ENCODE measurements around the gene ABCG1. TPM values are rescaled to one million over a fixed set of nuclear protein-coding genes. Genes with fewer than 3 reads are reported as not detected.

Gene ABCG1
- total RNA-seq, 4 donors from 2014 or later, result 16.1 to 25.9 (median 20.0) TPM

DNA sequence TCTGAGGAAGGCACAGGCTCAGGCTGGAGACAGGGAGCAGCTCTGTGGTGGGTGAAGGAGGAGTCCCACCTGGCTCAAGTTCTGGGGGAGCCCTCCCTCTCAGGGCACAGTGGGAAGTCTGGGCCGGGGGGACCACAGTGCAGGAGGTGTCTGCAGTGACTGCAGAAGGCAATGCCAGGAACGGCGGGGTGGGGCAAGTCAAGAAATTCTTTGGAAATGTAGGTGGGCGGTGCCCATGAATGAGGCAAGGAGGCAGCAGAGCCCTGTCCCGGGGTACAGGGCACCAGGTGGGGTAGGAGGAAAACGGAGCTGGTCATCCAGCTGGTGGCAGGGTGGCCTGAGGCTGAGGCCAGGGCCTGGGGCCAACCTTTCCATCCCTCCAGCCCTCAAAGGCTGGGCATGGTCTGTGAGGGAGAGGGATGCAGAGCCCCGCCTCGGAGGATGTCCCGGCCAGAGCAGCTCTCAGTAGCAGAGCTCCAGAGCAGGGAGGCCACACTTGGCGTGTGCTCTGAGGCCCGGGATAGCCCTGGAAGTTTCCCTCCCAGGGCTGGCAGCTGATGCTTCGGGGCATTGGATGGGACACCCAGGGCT lies 91.6 kb downstream of the ABCG1 start:
- peaks cover 11 to 14% (median 13%) of the 10 kb centered on the region in 4 donors for H3K4me1 ChIP-seq
- DNase-seq (ENCODE audit: extremely low spot score), result no peak
- H3K36me3 ChIP-seq, result no peaks in the 10 kb centered on the region
- no peak overlapping the region for H3K4me3 ChIP-seq
- no peak overlapping the region for H3K27ac ChIP-seq (replicated peaks in 1 of 4)
- 83% methylated on average over 10 of the region's 12 CpGs for WGBS
- peaks cover 0 to 55% (median 12%) of the 10 kb centered on the region in 4 donors for H3K27me3 ChIP-seq
- TF ChIP-seq, protein P1, sequence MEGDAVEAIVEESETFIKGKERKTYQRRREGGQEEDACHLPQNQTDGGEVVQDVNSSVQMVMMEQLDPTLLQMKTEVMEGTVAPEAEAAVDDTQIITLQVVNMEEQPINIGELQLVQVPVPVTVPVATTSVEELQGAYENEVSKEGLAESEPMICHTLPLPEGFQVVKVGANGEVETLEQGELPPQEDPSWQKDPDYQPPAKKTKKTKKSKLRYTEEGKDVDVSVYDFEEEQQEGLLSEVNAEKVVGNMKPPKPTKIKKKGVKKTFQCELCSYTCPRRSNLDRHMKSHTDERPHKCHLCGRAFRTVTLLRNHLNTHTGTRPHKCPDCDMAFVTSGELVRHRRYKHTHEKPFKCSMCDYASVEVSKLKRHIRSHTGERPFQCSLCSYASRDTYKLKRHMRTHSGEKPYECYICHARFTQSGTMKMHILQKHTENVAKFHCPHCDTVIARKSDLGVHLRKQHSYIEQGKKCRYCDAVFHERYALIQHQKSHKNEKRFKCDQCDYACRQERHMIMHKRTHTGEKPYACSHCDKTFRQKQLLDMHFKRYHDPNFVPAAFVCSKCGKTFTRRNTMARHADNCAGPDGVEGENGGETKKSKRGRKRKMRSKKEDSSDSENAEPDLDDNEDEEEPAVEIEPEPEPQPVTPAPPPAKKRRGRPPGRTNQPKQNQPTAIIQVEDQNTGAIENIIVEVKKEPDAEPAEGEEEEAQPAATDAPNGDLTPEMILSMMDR (IDR thresholded peaks at IDR 0.05), result no peak
- TF ChIP-seq POLR2AphosphoS5 (IDR thresholded peaks at IDR 0.05) (no peak), EP300 (IDR thresholded peaks at IDR 0.05) (no peak), POLR2A (IDR thresholded peaks at IDR 0.05; ENCODE audit: low read depth) (no peak)
- intact Hi-C loops (cut with DNase I), result no loop called here
- no peaks in the 10 kb centered on the region for H3K9me3 ChIP-seq

DNA sequence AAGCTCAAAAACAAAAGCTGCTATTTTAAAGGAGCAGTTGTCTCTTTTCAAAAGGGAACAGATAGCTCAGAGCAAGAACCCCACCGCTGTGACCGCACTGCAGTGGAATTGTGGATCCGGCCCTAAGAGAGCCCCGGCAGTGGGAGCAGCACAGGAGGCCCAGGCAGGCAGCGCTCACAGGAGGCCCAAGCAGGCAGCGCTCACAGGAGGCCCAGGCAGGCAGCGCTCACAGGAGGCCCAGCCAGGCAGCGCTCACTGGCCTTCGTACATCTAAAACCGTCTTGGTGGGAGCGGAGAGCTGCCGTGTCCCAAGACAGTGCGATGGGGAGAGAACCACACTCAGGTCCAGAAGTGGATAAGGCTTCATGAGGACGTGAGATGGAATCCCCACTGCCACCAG lies 92.2 kb downstream of the ABCG1 start:
- H3K36me3 ChIP-seq, result no peaks in the 10 kb centered on the region
- peaks cover 0 to 48% (median 12%) of the 10 kb centered on the region in 4 donors for H3K27me3 ChIP-seq
- no peaks in the 10 kb centered on the region for H3K9me3 ChIP-seq
- H3K4me3 ChIP-seq, result no peak overlapping the region
- 96% methylated on average over 14 of the region's 14 CpGs for WGBS
- no peak overlapping the region for H3K27ac ChIP-seq (replicated peaks in 1 of 4)
- intact Hi-C loops (cut with DNase I), result no loop called here
- no peak for DNase-seq (ENCODE audit: extremely low spot score)
- TF ChIP-seq EP300 (IDR thresholded peaks at IDR 0.05) (no peak), POLR2A (IDR thresholded peaks at IDR 0.05; ENCODE audit: low read depth) (no peak)
- H3K4me1 ChIP-seq, result peaks cover 11 to 14% (median 13%) of the 10 kb centered on the region in 4 donors

DNA sequence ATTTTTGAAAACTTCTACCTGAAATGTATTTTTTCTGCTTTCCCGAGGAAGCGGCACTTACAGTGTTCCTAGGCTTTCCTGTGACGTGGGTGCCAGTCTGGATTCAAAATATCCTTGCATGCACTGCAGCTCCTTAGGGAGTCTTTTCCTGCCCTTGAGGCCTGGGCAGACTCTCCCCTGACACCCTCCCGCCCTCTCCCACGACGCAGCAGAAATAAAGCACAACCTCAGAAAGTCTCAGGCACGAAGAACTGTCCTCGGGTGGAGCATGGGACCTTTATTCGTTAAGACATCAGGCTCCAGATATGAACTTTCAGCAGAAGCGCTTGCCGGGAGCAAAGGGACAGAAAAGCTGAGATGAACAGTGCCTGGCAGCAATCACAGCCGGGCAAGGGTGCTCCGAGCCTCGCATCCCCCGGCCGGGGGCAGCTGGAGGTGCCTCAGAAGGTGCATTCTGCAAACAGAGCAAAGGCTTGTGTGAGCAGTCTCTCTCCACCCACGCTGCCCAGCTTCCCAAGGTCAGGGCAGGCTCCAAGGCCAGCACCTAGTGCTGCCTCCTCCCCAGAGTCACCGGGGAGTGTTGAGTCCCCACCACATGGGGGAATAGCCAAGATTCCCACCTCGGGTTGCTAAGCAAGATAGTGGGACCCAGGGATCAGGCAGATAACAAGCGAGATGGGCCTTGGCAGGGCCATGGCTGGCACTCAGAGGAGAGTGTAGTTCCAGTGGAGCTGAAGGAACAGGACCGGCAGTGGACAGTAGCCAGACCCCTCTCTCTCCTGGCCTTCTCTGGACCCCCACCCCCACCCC lies 93.1 kb downstream of the ABCG1 start:
- TF ChIP-seq POLR2AphosphoS5 (IDR thresholded peaks at IDR 0.05) (no peak), POLR2A (IDR thresholded peaks at IDR 0.05; ENCODE audit: low read depth) (no peak), EP300 (IDR thresholded peaks at IDR 0.05) (no peak)
- TF ChIP-seq, protein P1 (IDR thresholded peaks at IDR 0.05), result no peak
- H3K4me3 ChIP-seq, result no peak overlapping the region
- 86% methylated on average over 20 of the region's 21 CpGs for WGBS
- no peak overlapping the region for H3K27ac ChIP-seq (replicated peaks in 1 of 4)
- no peaks in the 10 kb centered on the region for H3K9me3 ChIP-seq
- no peaks in the 10 kb centered on the region for H3K36me3 ChIP-seq
- peaks cover 11 to 14% (median 13%) of the 10 kb centered on the region in 4 donors for H3K4me1 ChIP-seq
- no peak for DNase-seq (ENCODE audit: extremely low spot score)
- intact Hi-C loops (cut with DNase I), result no loop called here
- H3K27me3 ChIP-seq, result peaks cover 0 to 42% (median 12%) of the 10 kb centered on the region in 4 donors

DNA sequence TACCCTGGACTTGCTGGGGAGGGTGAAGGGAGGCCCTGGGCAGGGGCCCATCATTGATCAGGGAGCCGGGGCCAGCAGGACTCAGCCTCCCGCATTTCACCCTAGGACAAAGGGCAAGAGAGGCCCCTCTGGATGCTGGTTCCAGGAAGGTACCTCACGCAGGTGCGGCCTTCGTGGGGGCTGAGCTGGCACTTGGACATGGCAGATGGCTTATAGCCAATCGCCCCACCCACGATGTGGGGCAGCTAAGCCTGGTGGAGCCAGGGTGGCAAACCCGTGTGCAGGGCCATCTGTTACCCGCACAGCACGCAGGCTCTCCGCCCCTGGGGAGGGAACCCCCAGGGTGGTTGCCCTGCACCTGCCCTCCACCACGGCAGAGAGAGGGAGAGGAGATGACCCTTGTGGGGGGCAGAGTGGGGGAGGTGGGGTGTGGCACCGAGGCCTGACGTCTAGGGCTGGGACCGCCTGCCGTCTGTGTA lies 93.7 kb downstream of the ABCG1 start:
- 88% methylated on average over 3 of the region's 16 CpGs for WGBS
- no peak for DNase-seq (ENCODE audit: extremely low spot score)
- Histone ChIP-seq H3K4me1 (peaks cover 11 to 14% (median 13%) of the 10 kb centered on the region in 4 donors), H3K27ac (replicated peaks in 1 of 4) (no peak overlapping the region), H3K27me3 (peaks cover 0 to 43% (median 11%) of the 10 kb centered on the region in 4 donors), H3K36me3 (no peaks in the 10 kb centered on the region), H3K9me3 (no peaks in the 10 kb centered on the region), H3K4me3 (no peak overlapping the region)
- TF ChIP-seq, protein P1 (IDR thresholded peaks at IDR 0.05), result no peak
- TF ChIP-seq POLR2AphosphoS5 (IDR thresholded peaks at IDR 0.05) (no peak), EP300 (IDR thresholded peaks at IDR 0.05) (no peak), POLR2A (IDR thresholded peaks at IDR 0.05; ENCODE audit: low read depth) (no peak)
- intact Hi-C loops (cut with DNase I), result no loop called here

DNA sequence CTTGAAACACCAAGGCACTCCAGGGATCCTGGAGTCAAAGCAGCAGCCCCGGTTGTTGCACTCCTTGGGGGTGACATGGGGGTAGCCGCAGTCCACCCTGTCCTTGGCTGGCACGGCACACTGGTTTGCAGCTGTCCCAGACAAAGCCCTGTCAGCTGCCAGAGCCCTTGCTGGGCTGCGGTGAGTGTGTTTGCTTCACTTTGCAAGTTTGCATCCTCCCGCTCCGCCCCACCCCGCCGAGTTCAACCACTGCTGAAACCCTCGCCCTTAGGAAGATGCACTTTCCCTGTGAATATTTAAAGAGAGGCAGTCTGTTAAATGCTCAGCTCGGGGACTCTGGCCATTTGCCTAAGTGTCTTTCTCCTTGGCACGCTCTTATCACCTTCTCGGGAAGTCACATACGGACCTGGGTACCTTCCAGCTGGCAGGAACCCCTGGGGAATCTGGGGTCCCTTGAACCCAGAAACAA lies 94.6 kb downstream of the ABCG1 start:
- no peak overlapping the region for H3K27ac ChIP-seq (replicated peaks in 1 of 4)
- TF ChIP-seq, protein P1 (IDR thresholded peaks at IDR 0.05), result no peak
- no peak for TF ChIP-seq POLR2A (IDR thresholded peaks at IDR 0.05; ENCODE audit: low read depth)
- no peak for TF ChIP-seq POLR2AphosphoS5 (IDR thresholded peaks at IDR 0.05)
- TF ChIP-seq EP300 (IDR thresholded peaks at IDR 0.05), result no peak
- H3K36me3 ChIP-seq, result no peaks in the 10 kb centered on the region
- H3K9me3 ChIP-seq, result no peaks in the 10 kb centered on the region
- H3K4me3 ChIP-seq, result no peak overlapping the region
- intact Hi-C loops (cut with DNase I), result no loop called here
- H3K27me3 ChIP-seq, result peaks cover 0 to 43% (median 7%) of the 10 kb centered on the region in 4 donors
- WGBS, result 57% methylated on average over 7 of the region's 13 CpGs
- peaks cover 11 to 14% (median 13%) of the 10 kb centered on the region in 4 donors for H3K4me1 ChIP-seq
- no peak for DNase-seq (ENCODE audit: extremely low spot score)

Measured in esophagus muscularis mucosa (tissue), 4 donors.